ENCODE results near the gene PANK1. TPM values are rescaled to one million over a fixed set of nuclear protein-coding genes. Genes with fewer than 3 reads are reported as not detected.

Gene PANK1
- total RNA-seq, 1 donor from 2014 or later, result 38.0 TPM

- Histone ChIP-seq H3K36me3 (no peaks in the 10 kb centered on the region), H3K9ac (no peak overlapping the region), H3K27ac (no peak overlapping the region), H3K9me3 (ENCODE audit: low read depth) (no peaks in the 10 kb centered on the region), H3K79me2 (ENCODE audit: low read depth) (no peaks in the 10 kb centered on the region), H3F3A (ENCODE audit: low read depth) (no peaks in the 10 kb centered on the region), H3K4me1 (no peaks in the 10 kb centered on the region), H3K4me2 (no peak overlapping the region), H3K4me3 (no peak overlapping the region), H2AFZ (replicated peaks) (no peak overlapping the region), H3K27me3 (no peaks in the 10 kb centered on the region), H4K20me1 (ENCODE audit: low read depth) (no peaks in the 10 kb centered on the region)
- no peak for DNase-seq (ENCODE audit: low spot score)
- Mint-ChIP-seq H3K36me3 (peaks cover 5% of the 10 kb centered on the region), H3K4me3 (no peak overlapping the region), H3K4me1 (no peaks in the 10 kb centered on the region), H3K27me3 (ENCODE audit: insufficient read depth, low read depth) (no peaks in the 10 kb centered on the region), H3K27ac (no peak overlapping the region), H3K9me3 (no peaks in the 10 kb centered on the region)
- TF ChIP-seq EZH2phosphoT487 (IDR thresholded peaks at IDR 0.05), result no peak
- TF ChIP-seq, protein P1, sequence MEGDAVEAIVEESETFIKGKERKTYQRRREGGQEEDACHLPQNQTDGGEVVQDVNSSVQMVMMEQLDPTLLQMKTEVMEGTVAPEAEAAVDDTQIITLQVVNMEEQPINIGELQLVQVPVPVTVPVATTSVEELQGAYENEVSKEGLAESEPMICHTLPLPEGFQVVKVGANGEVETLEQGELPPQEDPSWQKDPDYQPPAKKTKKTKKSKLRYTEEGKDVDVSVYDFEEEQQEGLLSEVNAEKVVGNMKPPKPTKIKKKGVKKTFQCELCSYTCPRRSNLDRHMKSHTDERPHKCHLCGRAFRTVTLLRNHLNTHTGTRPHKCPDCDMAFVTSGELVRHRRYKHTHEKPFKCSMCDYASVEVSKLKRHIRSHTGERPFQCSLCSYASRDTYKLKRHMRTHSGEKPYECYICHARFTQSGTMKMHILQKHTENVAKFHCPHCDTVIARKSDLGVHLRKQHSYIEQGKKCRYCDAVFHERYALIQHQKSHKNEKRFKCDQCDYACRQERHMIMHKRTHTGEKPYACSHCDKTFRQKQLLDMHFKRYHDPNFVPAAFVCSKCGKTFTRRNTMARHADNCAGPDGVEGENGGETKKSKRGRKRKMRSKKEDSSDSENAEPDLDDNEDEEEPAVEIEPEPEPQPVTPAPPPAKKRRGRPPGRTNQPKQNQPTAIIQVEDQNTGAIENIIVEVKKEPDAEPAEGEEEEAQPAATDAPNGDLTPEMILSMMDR (IDR thresholded peaks at IDR 0.05), result no peak
- no peak for TF ChIP-seq EZH2 (IDR thresholded peaks at IDR 0.05)
Observed at GRCh38 chr10:89690027-89690426, 45.0 kb upstream of the PANK1 start.

GRCh38 chr10:89685936-89686335 is 40.9 kb upstream of the PANK1 start:
- H3K36me3 Mint-ChIP-seq, result no peaks in the 10 kb centered on the region
- no peaks in the 10 kb centered on the region for H3K9me3 Mint-ChIP-seq
- no peak overlapping the region for H3K27ac ChIP-seq

DNA sequence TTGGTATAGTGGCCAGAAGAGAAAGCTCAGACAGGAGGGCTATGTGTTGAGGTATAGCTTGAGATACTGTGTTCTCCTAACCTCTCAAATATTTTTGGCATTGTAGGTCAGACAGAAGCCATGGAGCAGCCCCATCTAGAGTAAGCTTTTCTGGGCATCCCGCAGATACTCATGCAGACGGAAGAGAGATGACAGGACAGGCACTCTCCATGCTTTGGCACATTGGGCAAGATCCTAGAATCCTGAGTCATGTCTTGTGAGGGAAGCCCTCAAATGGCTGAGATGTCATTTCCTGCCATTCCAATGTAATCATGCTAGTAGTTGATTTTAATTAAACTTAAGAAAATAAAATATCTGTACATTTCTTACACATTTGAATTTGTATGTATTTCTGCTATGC is 39.6 kb upstream of the PANK1 start:
- no peak overlapping the region for H3K4me3 ChIP-seq
- TF ChIP-seq, protein P1 (IDR thresholded peaks at IDR 0.05), result no peak
- TF ChIP-seq EZH2 (IDR thresholded peaks at IDR 0.05) (no peak), EZH2phosphoT487 (IDR thresholded peaks at IDR 0.05) (no peak)
- no peaks in the 10 kb centered on the region for H3K27me3 ChIP-seq
- H3K4me2 ChIP-seq, result no peak overlapping the region
- no peak for DNase-seq (ENCODE audit: low spot score)
- Mint-ChIP-seq H3K27me3 (ENCODE audit: insufficient read depth, low read depth) (no peaks in the 10 kb centered on the region), H3K27ac (no peak overlapping the region), H3K4me3 (no peak overlapping the region), H3K9me3 (no peaks in the 10 kb centered on the region), H3K4me1 (no peaks in the 10 kb centered on the region), H3K36me3 (no peaks in the 10 kb centered on the region)
- no peak overlapping the region for H3K27ac ChIP-seq
- no peak overlapping the region for H3K9ac ChIP-seq
- no peak overlapping the region for H2AFZ ChIP-seq (replicated peaks)
- no peaks in the 10 kb centered on the region for H3K79me2 ChIP-seq (ENCODE audit: low read depth)
- H3K36me3 ChIP-seq, result no peaks in the 10 kb centered on the region
- no peaks in the 10 kb centered on the region for H4K20me1 ChIP-seq (ENCODE audit: low read depth)
- H3K9me3 ChIP-seq (ENCODE audit: low read depth), result no peaks in the 10 kb centered on the region
- H3K4me1 ChIP-seq, result no peaks in the 10 kb centered on the region
- H3F3A ChIP-seq (ENCODE audit: low read depth), result no peaks in the 10 kb centered on the region

More at GRCh38 chr10:89685936-89686335, 40.9 kb upstream of the PANK1 start:
- Histone ChIP-seq H3K4me3 (no peak overlapping the region), H3K27me3 (no peaks in the 10 kb centered on the region), H3K79me2 (ENCODE audit: low read depth) (no peaks in the 10 kb centered on the region), H3K4me2 (no peak overlapping the region), H3K4me1 (no peaks in the 10 kb centered on the region), H2AFZ (replicated peaks) (no peak overlapping the region), H4K20me1 (ENCODE audit: low read depth) (no peaks in the 10 kb centered on the region), H3F3A (ENCODE audit: low read depth) (no peaks in the 10 kb centered on the region), H3K36me3 (no peaks in the 10 kb centered on the region), H3K9me3 (ENCODE audit: low read depth) (no peaks in the 10 kb centered on the region), H3K9ac (no peak overlapping the region)
- Mint-ChIP-seq H3K27me3 (ENCODE audit: insufficient read depth, low read depth) (no peaks in the 10 kb centered on the region), H3K4me3 (no peak overlapping the region), H3K27ac (no peak overlapping the region), H3K4me1 (no peaks in the 10 kb centered on the region)
- DNase-seq (ENCODE audit: low spot score), result no peak
- no peak for TF ChIP-seq EZH2 (IDR thresholded peaks at IDR 0.05)
- TF ChIP-seq EZH2phosphoT487 (IDR thresholded peaks at IDR 0.05), result no peak
- TF ChIP-seq, protein P1 (IDR thresholded peaks at IDR 0.05), result no peak
